HG02798 (cell line): Measurements from ENCODE around the gene DNAH11.
"Not testable (repeated sequence)": the region's sequence is repeated elsewhere in the genome, so short reads cannot be mapped to it uniquely, and the experiment has no call there.

Experiments used
- ATAC-seq: cut with Tn5 transposase; IDR thresholded peaks from one replicate; pipeline ENCODE4 v1.9.1; 2021; ENCODE audit warnings: mild to moderate bottlenecking; ENCODE audit not compliant: unreplicated experiment, poor library complexity

The DNAH11 gene

GRCh38 chr7:21704359-21704758 is 161.5 kb downstream of the DNAH11 start:
- no peak for ATAC-seq

GRCh38 chr7:21706131-21706530 is 163.3 kb downstream of the DNAH11 start:
- ATAC-seq = no peak

- no peak for ATAC-seq
These were observed 164.7 kb downstream of the DNAH11 start for GRCh38 chr7:21707566-21707965.

GRCh38 chr7:21708096-21708495 is 165.3 kb downstream of the DNAH11 start:
- no peak for ATAC-seq

- ATAC-seq = no peak
These were observed 174.5 kb downstream of the DNAH11 start for GRCh38 chr7:21717323-21717722.

- ATAC-seq = no peak
These were observed 175.6 kb downstream of the DNAH11 start for GRCh38 chr7:21718391-21718790.

GRCh38 chr7:21719846-21720245 is 177.0 kb downstream of the DNAH11 start:
- ATAC-seq = no peak

- ATAC-seq = no peak
These were observed 179.5 kb downstream of the DNAH11 start for GRCh38 chr7:21722371-21722770.

- no peak for ATAC-seq
These were observed 181.7 kb downstream of the DNAH11 start for GRCh38 chr7:21724562-21724961.

- ATAC-seq = no peak
These were observed 187.6 kb downstream of the DNAH11 start for GRCh38 chr7:21730399-21730798.

GRCh38 chr7:21731977-21732376 is 189.1 kb downstream of the DNAH11 start:
- ATAC-seq = no peak

GRCh38 chr7:21732956-21733355 is 190.1 kb downstream of the DNAH11 start:
- not testable (repeated sequence) for ATAC-seq

- ATAC-seq = no peak
These were observed 191.0 kb downstream of the DNAH11 start for GRCh38 chr7:21733837-21734236.

- no peak for ATAC-seq
These were observed 200.7 kb downstream of the DNAH11 start for GRCh38 chr7:21743493-21743892.

GRCh38 chr7:21746949-21747348 is 204.1 kb downstream of the DNAH11 start:
- no peak for ATAC-seq

- ATAC-seq = no peak
These were observed 205.0 kb downstream of the DNAH11 start for GRCh38 chr7:21747806-21748205.

- ATAC-seq = no peak
These were observed 206.5 kb downstream of the DNAH11 start for GRCh38 chr7:21749378-21749777.

GRCh38 chr7:21753071-21753470 is 210.2 kb downstream of the DNAH11 start:
- no peak for ATAC-seq

GRCh38 chr7:21754963-21755362 is 212.1 kb downstream of the DNAH11 start:
- ATAC-seq = no peak

- no peak for ATAC-seq
These were observed 214.9 kb downstream of the DNAH11 start for GRCh38 chr7:21757537-21758282.

GRCh38 chr7:21758286-21758685 is 215.4 kb downstream of the DNAH11 start:
- ATAC-seq = no peak

- ATAC-seq = no peak
These were observed 219.6 kb downstream of the DNAH11 start for GRCh38 chr7:21762469-21762868.
